Stimulated activated CD8-positive, alpha-beta memory T cell treated with anti-CD3 and anti-CD28 coated beads, Interleukin-7, amount 100 ng/mL, for 1 hour (primary cell): ENCODE data around the gene TCHHL1.

Source experiments
- DNase-seq, 2 donors: peaks; one replicate each; pipeline ENCODE4 v3.0.0-alpha.2; 2020; ENCODE audit warnings: low read depth in 2 of 2

TCHHL1 gene

DNA sequence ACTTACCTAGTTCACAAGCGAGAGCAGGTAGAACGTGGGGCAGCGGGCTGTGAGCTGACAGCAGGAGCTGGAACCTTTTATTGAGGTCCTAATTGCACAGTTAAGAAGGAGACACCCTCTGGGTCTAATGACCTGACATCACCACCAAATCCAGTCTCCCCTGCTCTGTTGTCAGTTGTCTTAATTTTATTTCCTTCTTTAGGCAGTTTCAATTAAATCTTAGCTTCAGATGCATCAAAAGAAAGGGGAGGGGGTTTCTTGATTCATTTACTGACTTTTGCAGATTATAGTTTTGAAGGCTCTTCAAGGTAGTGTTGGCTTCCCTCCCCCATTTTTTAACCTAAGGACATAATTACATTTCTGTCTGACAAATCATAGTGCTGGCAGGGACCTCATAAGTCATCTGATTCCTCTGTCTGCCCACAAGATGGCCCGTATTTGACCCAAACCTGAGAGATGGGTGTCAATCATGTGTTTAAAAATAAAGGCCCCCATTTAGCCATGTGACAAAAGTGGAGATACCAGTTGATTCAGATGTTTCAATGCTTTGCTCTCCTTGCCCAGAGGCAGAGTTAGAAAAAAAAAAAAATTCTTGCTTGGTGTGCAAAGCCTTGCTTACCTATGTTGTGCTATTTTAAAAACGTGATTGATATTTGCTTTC lies at the start of gene TCHHL1:
Gene TCHHL1, minus strand, starts transcription at position 51 of the 661 bp plus-strand sequence. CDS start 921 bp downstream, outside the sequence.
- DNase-seq = no peak

DNA sequence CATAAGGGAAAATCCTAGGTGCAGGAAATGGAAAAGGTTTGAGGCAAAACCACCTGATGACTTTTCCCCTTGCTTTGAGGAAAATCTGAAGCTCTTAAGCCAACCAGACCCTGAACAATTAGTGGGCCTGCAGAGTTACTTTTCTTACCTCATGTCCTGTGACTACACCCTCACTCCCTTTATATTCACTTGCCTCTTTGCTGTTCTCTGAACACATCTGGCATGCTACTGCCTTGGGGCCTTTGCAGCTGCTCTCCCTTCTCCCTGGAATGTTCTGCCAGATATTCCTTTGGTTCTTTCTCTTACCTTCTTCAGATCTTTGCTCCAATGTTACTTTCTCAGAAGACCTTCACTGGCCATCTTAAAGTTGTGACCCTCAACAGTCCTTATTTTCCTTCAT lies 48.4 kb upstream of the TCHHL1 start:
- no peak for DNase-seq

DNA sequence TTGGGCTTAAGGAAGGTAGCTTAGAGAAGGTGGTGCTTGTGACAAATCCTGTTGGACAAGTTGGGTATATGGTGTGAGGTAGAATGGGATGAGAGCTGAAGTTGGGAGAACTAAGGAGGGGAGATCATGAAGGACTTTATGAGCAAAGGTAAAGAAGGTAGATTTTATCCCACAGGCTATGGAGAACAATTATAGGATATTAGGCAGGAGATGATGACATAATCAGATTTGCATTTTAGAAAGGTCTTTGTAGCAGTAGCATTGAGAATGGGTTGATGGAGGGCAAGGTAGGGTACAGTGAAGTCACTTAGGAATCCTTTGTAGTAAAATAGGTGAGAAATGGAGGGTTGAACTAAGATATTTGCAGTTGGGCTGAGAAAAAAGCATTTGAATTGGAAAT lies 41.3 kb upstream of the TCHHL1 start:
- no peak for DNase-seq

DNA sequence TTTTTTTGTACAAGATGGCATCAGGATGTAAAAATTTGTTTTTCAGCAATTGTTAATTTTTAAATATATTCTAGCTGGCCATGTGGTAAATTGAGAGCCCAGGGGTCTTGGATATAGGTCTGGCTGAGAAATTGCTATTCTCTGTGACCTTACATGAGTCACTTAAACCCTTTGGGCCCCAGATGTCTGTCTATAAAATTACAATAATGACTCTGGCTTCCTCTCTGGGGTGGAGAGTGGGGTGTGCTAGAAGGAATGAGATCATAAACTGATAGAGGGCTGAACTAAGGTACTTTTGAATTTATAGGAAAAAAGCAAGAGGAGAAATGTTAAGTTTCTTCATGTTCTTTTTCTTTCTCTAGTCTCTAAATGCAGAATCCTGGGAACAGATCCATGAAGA lies 38.8 kb upstream of the TCHHL1 start:
- DNase-seq = no peak

DNA sequence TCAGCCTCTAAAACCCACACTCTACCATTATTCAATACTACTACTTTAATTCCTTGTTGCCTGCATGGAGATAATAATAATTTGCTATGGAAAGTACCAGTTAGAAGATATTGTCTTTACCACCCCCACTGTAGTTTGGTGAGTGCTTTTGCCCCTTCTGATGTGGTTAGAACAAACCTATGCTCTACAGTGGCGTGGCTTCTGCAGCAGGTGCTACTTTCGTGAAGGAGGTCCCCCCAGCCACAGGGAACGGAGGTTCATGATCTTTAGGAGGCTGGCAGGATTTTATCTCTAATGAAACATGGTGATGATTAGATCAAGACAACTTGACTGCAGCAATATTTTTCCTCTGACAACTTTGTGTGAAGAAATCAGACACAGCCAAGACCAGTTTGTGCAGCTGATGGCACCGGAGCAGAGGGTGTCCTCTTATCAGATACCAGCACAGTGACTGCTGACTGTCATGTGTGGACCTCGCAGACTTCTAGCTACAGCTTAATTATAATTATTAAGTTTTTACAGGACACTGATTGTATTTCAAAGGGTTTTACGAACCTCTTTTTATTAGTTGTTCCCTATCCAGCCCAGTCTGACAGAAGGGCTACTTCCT lies 37.1 kb upstream of the TCHHL1 start:
- no peak for DNase-seq

DNA sequence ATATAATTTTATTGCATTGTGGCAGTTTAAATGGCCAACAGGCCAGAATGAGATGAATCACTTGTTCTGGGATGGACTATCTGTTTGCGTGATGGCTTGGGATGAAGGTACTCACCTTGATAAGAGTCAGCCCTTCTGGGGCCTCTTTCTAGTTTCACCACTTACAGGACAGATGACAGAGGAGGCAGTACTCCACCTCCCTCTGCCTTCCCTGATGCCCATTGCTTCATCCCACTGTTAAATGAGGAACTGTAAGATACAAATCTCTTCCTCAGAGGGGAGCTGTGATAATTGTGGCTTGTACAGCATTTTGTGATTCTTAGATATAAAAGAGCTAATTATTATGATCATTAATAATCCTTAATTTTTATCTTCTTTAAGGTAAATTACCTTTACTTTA lies 30.1 kb upstream of the TCHHL1 start:
- DNase-seq = no peak

DNA sequence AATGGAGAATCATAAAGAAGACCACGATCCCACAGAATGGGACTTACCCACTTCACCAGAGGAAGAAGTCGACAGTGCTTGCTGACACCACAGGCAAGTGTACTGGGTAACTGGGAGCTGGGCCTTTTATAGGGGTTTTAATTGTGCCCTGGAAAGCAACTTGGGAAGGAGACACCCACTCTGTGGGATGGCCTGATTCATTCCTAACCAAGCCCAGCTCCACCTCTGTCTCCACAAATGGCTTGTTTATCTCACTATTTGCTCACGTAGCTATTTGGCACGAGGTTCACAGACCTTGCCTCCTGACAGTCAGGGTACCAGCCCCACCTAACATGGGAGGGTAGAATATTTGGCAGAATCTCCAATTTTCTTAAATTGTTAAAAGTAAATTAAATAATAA lies 26.5 kb upstream of the TCHHL1 start, which contains the start of gene TCHH:
Gene TCHH, minus strand, starts transcription at position 101 of the 400 bp plus-strand sequence. CDS start 1,364 bp downstream, outside the sequence.
- no peak for DNase-seq

DNA sequence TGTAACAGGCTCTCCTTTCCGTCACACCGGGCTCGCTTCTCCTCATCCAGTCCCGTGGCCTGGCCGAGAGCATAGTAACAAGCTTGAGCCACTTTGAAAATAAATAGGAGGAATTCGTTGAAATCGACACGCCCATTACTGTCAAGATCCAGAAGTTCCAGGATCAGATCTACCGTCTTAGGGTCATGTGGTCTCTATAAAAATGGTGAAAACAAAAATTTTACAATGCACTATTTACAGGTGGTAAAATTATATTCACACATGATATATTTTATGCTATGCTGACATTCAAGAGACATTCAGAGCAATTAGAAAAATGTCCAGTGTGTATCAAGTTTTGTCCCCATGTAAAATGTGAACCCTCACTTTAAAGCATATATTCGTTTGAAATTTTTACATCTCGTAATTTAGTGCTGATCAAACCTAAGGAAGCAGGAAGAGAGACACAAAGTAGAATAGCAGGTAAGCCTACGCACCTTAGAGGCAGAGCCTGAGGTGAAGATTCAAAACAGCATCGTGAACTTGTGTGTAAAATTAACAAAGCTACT lies 24.1 kb upstream of the TCHHL1 start:
- no peak for DNase-seq

DNA sequence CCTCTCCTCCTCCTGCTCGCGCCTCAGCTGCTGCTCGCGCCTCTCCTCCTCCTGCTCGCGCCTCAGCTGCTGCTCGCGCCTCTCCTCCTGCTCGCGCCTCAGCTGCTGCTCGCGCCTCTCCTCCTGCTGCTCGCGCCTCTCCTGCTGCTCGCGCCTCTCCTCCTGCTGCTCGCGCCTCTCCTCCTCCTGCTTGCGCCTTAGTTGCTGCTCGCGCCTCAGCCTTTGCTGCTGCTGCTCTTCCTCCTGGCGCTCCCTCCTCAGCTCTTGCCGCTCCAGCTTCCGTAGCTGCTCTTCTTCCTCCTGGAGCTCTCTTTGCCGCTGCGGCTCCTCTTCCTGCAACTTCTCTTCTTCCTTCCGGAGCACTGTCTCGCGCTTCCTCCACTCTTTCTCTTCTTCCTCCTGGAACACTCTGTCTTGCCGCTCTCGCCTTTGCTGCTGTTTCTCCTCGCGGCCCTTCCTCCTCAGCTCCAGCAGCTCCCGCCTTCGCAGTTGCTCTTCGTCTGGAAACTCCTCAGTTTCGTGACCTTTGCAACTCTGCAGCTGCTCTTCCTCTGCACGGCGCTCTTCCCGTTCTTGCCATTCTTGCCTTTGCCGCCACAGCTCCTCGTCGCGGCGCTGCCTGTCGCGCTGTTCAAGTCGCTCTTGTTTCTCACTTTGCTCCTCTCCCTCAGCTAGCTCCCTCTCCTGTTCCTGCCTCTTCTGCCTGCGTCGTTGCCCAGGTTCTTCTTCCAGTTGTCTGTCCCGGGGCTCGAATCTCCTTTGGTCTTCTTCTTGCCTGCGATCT lies 23.4 kb upstream of the TCHHL1 start:
- no peak for DNase-seq

DNA sequence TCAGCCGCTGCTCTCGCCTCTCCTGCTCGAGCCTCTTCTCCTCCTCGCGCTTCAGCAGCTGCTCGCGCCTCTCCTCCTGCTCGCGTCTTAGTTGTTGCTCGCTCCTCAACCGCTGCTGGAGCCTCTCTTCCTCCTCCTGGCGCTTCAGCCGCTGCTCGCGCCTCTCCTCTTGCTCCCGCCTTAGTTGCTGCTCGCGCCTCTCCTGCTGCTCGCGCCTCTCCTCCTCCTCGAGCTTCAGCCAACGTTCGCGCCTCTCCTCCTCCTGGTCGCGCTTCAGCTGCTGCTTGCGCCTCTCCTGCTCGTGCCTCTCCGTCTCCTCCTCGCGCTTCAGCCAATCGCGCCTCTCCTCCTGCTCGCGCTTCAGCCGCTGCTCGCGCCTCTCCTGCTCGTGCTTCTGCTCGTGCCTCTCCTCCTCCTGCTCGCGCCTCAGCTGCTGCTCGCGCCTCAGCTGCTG lies 22.7 kb upstream of the TCHHL1 start:
- no peak for DNase-seq

DNA sequence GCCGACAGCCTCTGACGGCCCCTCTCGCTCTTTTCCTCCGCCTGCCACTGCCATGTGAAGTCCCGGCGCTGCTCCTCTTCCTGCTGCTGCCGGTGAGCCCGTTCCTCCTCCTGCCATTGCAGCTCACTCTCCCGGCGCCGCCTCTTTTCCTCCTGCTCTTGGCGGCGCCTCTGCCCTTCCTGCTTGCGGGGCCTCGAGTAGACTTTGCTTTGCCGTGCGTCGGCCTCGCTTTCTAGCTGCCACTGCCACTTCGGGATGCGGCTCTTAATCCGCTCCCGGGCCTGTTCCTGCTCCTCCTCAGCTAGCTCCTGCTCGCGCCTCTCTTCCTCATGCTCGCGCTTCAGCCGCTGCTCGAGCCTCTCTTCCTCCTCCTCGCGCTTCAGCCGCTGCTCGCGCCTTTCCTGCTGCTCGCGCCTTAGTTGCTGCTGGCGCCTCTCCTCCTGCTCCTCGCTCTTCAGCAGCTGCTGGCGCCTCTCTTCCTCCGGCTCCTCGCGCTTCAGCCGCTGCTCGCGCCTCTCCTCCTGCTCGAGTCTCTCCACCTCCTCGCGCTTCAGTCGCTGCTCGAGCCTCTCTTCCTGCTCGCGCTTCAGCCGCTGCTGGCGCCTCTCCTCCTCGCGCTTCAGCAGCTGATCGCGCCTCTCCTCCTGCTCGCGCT lies 22.1 kb upstream of the TCHHL1 start:
- DNase-seq = no peak

DNA sequence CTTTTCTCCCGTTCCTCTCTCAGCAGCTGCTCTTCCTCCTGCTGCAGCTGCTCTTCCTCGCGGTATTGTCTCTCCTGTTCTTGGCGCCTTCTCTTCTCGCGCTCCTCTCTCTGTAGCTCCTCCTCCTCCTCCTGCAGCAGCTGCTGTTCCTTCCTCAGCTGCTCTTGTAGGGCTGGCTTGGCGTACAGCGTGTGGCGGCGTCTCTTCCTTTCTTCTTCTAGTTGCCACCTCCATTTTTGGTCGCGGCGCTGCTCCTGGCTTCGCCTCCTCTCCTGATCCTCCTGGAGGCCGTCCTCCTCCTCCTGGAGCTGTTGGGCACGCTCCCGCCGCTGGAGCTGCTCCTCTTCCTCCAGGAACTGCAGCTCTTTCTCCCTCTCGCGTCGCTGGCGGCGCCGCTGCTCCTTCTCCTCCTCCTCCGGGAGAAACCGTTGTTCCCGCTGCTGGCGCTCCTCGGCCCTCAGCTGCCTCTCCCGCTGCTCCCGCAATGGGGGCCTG lies 21.5 kb upstream of the TCHHL1 start:
- DNase-seq = no peak

DNA sequence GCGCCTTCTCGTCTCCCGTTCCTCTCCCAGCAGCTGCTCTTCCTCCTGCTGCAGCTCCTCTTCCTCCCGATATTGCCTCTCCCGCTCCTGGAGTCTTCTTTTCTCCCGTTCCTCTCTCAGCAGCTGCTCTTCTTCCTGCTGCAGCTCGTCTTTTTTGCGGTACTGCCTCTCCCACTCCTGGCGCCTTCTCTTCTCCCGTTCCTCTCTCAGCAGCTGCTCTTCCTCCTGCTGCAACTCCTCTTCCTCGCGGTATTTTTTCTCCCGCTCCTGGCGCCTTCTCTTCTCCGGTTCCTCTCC lies 21.1 kb upstream of the TCHHL1 start:
- DNase-seq = no peak

DNA sequence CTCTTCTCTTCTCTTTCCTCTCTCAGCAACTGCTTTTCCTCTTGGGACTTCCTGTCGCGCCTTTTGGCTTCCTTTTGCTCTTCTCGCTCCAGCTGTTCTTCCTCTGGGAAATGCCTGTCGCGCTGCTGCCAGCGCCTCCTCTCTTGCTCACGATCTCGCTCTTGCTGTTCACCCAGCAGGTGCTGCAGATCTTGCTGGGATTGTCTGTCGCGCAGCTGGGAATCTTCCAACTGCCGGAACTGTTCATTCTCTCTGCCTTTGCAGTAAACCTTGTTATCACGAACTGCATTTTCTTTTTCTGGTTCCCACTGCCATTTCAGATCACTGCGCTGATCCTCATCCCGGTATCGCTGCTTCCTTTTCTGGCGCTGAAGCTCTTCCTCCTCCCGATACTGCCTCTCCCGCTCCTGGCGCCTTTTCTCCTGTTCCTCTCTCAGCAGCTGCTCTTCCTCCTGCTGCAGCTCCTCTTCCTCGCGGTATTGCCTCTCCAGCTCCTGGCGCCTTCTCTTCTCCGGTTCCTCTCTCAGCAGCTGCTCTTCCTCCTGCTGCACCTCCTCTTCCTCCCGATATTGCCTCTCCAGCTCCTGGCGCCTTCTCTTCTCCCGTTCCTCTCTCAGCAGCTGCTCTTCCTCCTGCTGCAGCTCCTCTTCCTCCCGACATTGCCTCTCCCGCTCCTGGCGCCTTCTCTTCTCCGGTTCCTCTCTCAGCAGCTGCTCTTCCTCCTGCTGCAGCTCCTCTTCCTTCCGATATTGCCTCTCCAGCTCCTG lies 20.6 kb upstream of the TCHHL1 start:
- DNase-seq = no peak

DNA sequence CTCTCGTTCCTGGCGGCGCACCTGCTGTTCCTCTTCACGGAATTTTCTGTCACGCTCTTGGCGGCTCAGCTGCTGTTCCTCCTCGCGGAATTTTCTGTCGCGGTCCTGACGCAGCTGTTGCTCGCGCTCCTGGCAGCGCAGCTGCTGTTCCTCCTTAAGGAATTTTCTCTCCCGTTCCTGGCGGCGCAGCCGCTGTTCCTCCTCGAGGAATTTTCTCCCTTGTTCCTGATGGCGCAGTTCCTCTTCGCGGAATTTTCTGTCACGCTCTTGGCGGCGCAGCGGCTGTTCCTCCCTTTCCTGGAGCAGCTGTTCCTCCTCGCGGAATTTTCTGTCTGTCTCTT lies 20.0 kb upstream of the TCHHL1 start:
- DNase-seq = no peak

DNA sequence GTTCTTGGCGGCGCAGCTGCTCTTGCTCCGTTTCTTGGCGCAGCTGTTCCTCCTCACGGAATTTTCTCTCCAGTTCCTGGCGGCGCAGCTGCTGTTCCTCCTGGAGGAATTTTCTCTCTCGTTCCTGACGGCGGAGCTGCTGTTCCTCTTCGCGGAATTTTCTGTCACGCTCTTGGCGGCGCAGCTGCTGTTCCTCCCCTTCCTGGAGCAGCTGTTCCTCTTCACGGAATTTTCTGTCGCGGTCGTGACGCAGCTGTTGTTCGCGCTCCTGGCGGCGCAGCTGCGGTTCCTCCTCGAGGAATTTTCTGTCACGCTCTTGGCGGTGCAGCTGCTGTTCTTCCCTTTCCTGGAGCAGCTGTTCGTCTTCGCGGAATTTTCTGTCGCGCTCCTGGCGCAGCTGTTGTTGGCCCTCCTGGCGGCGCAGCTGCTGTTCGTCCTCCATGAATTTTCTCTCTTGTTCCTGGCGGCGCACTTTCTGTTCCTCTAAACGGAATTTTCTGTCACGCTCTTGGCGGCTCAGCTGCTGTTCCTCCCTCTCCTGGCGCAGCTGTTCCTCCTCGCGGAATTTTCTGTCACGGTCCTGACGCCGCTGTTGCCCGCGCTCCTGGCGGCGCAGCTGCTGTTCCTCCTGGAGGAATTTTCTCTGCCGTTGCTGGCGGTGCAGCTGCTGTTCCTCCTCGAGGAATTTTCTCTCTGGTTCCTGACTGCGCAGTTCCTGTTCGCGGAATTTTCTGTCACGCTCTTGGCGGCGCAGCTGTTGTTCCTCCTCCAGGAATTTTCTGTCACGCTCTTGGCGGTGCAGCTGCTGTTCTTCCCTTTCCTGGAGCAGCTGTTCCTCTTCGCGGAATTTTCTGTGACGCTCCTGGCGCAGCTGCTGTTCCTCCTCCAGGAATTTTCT lies 19.4 kb upstream of the TCHHL1 start:
- no peak for DNase-seq

DNA sequence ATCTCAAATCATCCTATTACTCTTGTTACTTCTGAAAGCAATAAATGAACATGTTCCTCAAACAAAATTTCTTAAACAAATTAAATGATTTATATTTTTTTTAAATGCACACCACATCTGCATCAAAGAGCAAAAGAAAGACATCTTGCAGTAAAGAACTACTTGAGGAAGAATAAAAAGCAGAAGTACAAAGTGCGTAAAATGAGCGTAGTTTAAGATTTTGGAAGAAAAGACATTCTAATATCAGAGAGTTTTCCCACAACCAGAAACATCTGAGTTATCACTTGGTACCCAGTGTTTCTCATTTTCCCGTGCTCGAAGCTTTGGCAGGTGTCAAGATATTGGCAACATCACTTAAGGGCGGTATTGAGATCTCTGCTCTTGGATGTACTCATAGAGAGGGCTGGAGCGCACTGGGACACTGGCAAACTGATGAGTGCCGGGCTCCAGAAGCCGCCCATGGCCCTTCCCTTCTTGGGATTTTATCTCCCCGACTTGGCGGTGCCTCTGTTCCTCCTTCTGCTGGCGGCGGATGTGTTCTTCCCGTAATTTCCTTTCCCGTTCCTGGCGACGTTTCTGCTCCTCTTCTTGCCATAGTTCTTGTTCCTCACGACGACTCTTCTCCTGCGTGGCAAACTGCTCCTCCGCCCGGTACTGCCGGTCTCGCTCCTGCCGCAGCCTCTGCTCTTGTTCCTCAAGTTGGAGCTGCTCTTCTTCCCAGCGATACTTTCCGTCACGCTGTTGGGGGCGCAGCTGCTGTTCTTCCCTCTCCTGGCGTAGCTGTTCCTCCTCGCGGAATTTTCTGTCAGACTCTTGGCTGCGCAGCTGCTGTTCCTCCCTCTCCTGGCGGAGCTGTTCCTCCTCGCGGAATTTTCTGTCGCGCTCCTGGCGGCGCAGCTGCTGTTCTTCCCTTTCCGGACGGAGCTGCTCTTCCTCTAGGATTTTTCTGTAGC lies 18.4 kb upstream of the TCHHL1 start:
- DNase-seq = no peak

DNA sequence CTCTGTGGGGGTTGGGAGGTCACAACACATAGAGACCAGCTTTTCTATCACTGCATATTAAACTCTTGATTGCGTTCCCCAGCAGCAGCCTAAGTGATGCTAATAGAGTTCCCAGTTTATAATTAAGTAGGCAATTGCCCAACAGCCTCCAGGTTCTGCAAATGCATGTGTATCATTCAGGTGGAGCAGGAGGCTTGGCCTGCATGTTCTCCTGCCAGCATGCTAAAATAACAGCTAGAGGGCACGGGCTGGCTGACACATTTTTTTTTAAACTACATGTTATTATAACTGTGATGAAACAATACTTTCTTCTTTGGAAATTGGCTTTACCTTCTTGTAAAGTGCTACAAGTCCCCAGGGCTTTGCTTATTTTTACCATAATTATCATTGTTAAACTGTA lies 16.0 kb upstream of the TCHHL1 start:
- DNase-seq = no peak

DNA sequence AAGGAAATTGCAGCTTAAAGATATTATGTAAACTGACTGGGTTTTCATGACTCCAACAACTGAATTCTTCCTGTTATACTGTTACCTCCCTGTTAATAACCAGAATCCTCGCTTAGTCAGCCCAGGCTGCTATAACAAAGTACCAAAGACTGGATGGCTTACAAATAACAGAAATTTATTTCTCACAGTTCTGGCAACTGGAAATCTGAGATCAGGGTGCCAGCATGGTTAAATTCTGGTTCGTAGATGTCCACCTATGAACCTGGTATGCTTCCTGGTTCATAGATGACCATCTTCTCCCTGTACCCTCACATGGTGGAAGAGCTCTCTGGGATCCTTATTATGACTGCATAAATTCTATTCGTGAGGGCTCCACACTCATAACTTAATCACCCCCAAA lies 8.1 kb upstream of the TCHHL1 start:
- no peak for DNase-seq
